Measurements from ENCODE around the gene DPH5.

- TF ChIP-seq SUZ12 (IDR thresholded peaks at IDR 0.05): no peak
- TF ChIP-seq SP1 (IDR thresholded peaks at IDR 0.05): no peak
These were observed 23.0 kb downstream of the DPH5 start for GRCh38 chr1:101002551-101002950.
